Suprapubic skin (tissue), 4 donors: ENCODE data around the gene KLHL29. TPM values are rescaled to one million over a fixed set of nuclear protein-coding genes. Genes with fewer than 3 reads are reported as not detected.

ENCODE experiments used
- DNase-seq, 2 donors: peaks; one replicate each; pipeline ENCODE4 v3.0.0-alpha.2; 2019; ENCODE audit warnings: low spot score in 2 of 2
- H3K27ac ChIP-seq: fragments of 200-600 bp; sonication (generic); one replicate; pipeline ENCODE4 v1.5.1; 2019
- H3K27me3 ChIP-seq: fragments of 200-600 bp; sonication (generic); one replicate; pipeline ENCODE4 v1.5.1; 2019
- H3K36me3 ChIP-seq: fragments of 200-600 bp; sonication (generic); one replicate; pipeline ENCODE4 v1.5.1; 2019
- H3K4me1 ChIP-seq: fragments of 200-600 bp; sonication (generic); one replicate; pipeline ENCODE4 v1.5.1; 2019
- H3K4me3 ChIP-seq: fragments of 200-600 bp; sonication (generic); one replicate; pipeline ENCODE4 v1.5.1; 2019; ENCODE audit warnings: mild to moderate bottlenecking
- H3K9me3 ChIP-seq: fragments of 200-600 bp; sonication (generic); one replicate; pipeline ENCODE4 v1.5.1; 2019
- CTCF ChIP-seq, 2 donors: fragments of 200-600 bp in 1 of 2; fragments of 450-650 bp in 1 of 2; sonication (generic) in 1 of 2; IDR thresholded peaks; one replicate each; pipeline ENCODE4 v1.5.1; 2016 to 2019; ENCODE audit warnings: antibody characterized with exemption in 2 of 2, mild to moderate bottlenecking in 1 of 2, moderate library complexity in 1 of 2
- EP300 ChIP-seq: sonication (generic); formaldehyde crosslinking; IDR thresholded peaks from one replicate; pipeline ENCODE4 v1.6.1; 2017; ENCODE audit warnings: antibody characterized with exemption
- POLR2A ChIP-seq, 2 donors: fragments of 450-650 bp; IDR thresholded peaks; one replicate each; pipeline ENCODE4 v1.6.1; 2017; ENCODE audit warnings: antibody characterized with exemption in 2 of 2, mild to moderate bottlenecking in 2 of 2, moderate library complexity in 2 of 2
- POLR2AphosphoS5 ChIP-seq, 3 donors: sonication (generic); formaldehyde crosslinking; IDR thresholded peaks; one replicate each; pipeline ENCODE4 v1.6.1; 2017; ENCODE audit warnings: antibody characterized with exemption in 3 of 3
- WGBS: methylation state at CpG from one replicate; pipeline ENCODE4 v1.1.5; 2018; 5-methylcytosine and 5-hydroxymethylcytosine counted together
- total RNA-seq, 4 donors: library from RNA; depleted of rRNA; stranded (reverse); fragments of >200 nt; gene quantifications; one replicate each; pipeline ENCODE4 v1.1.0, GENCODE V29; 2016

Gene KLHL29
- total RNA-seq, 4 donors from 2014 or later = 17.1 to 30.8 (median 20.7) TPM

DNA sequence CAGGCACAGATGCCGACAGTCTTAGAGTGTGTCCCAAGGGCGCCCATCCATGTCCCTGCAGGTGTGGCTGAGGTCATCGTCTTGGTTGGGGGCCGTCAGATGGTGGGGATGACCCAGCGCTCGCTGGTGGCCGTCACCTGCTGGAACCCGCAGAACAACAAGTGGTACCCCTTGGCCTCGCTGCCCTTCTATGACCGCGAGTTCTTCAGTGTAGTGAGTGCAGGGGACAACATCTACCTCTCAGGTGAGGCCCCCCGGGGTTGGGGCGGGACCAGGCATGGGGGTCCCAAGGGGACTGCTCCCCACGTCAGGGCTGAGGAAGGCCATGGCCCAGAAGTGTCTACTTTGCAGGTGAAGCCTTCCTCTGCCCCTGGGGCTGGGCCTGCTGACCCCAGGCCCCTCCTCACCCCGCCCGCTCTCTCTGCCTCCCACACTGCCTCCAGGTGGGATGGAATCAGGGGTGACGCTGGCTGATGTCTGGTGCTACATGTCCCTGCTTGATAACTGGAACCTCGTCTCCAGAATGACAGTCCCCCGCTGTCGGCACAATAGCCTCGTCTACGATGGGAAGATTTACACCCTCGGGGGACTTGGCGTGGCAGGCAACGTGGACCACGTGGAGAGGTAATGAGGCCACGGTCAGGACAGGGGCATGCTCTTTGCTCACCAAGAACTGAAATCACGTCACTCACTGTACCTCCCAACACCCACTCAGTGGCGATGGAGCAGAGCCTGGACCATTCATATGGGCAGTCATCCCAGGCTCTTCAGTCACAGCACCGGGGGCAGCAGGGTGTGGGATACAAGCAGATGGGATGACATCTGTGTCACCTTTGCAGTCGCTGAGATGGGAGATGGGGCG, 311.1 kb downstream of the KLHL29 start:
- peaks cover 78% of the 10 kb centered on the region for H3K36me3 ChIP-seq
- TF ChIP-seq EP300 (no peak), POLR2A (IDR thresholded peaks at IDR 0.05) (no peak), POLR2AphosphoS5 (IDR thresholded peaks at IDR 0.05) (no peak), CTCF (IDR thresholded peaks at IDR 0.05) (no peak)
- H3K27me3 ChIP-seq = no peaks in the 10 kb centered on the region
- H3K4me3 ChIP-seq = no peak overlapping the region
- H3K4me1 ChIP-seq = no peaks in the 10 kb centered on the region
- H3K9me3 ChIP-seq = no peaks in the 10 kb centered on the region
- no peak for DNase-seq
- WGBS = 91% methylated on average over 25 of the region's 32 CpGs
- H3K27ac ChIP-seq = no peak overlapping the region

- WGBS = 96% methylated on average over 5 of the region's 5 CpGs
- Histone ChIP-seq H3K9me3 (no peaks in the 10 kb centered on the region), H3K27me3 (no peaks in the 10 kb centered on the region), H3K4me1 (no peaks in the 10 kb centered on the region), H3K36me3 (peaks cover 72% of the 10 kb centered on the region), H3K4me3 (no peak overlapping the region), H3K27ac (no peak overlapping the region)
- TF ChIP-seq POLR2AphosphoS5 (IDR thresholded peaks at IDR 0.05) (no peak), CTCF (IDR thresholded peaks at IDR 0.05) (no peak), POLR2A (IDR thresholded peaks at IDR 0.05) (no peak), EP300 (no peak)
- no peak for DNase-seq
These were observed 311.7 kb downstream of the KLHL29 start for GRCh38 chr2:23696752-23697045.

DNA sequence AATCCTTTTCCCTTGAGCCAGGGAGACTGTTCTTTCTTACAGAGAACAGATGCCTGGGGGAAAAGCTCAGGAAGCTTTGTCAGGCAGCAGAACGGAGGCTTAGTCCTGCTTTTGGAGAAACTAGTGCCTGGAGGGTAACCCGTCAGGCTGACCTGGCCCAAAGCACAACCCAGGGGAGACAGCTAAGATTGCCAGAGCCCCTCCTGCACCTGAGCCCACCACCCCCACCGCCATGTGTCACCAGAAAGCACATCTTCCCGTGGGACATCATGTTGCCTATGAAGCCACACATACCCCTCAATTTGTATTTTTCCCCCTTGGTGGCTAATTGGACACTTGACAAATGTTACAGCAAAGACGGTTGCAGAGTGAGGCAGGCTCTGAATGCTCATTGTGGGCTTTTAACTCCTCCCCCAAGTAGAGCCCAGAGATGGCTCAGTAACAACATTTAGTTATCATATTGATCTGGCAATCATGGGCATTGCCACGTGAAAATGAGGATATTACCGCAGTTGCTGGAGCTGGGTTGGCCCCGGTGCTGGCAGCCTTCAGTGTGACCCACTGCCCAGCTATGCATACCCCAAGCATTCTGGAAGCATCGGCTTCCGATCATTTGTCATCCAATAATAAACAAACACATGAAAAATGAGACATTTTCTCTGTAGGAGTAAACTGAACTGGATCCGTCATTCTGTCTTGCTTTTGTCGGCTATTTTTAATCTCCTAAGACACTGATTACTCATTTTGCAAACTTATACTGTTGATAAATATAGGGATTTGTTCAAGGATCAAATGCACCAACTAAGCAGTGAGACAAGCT, 312.5 kb downstream of the KLHL29 start:
- Histone ChIP-seq H3K27ac (no peak overlapping the region), H3K9me3 (no peaks in the 10 kb centered on the region), H3K4me3 (no peak overlapping the region), H3K27me3 (no peaks in the 10 kb centered on the region), H3K4me1 (no peaks in the 10 kb centered on the region), H3K36me3 (peaks cover 66% of the 10 kb centered on the region)
- no peak for TF ChIP-seq POLR2AphosphoS5 (IDR thresholded peaks at IDR 0.05)
- no peak for TF ChIP-seq EP300
- TF ChIP-seq POLR2A (IDR thresholded peaks at IDR 0.05) = no peak
- TF ChIP-seq CTCF (IDR thresholded peaks at IDR 0.05) = no peak
- 88% methylated on average over 12 of the region's 12 CpGs for whole genome bisulfite sequencing
- DNase-seq = no peak

DNA sequence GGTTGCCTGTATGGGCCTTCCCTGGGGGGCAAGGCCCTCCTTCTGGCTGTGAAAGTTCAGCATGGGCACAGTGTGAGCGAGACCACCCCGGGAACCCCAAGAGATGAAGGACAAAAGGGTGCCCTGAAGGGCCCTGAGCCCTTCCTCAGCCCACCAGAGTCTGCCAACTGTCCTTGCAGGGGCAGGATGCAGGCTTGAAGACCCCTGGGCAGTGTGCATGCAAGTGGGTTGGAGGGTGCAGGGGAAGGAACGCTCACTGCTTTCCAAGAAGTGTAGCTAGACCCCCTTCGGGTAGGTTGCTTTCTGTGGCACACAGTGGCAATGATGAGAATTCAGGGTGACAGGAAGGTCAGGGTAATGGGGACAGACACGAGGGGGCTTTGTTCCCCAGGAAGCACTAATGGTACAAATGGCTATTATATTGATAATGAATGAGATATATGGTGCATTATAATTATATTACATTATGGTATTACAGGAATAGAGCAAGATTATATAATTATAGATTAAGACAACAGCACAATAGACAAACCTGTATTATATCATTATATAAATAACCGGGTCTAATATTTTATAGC, 313.2 kb downstream of the KLHL29 start:
- Histone ChIP-seq H3K9me3 (no peaks in the 10 kb centered on the region), H3K4me1 (no peaks in the 10 kb centered on the region), H3K27ac (no peak overlapping the region), H3K4me3 (no peak overlapping the region), H3K36me3 (peaks cover 65% of the 10 kb centered on the region), H3K27me3 (no peaks in the 10 kb centered on the region)
- WGBS = 93% methylated on average over 6 of the region's 6 CpGs
- no peak for DNase-seq
- TF ChIP-seq POLR2A (IDR thresholded peaks at IDR 0.05) (no peak), CTCF (IDR thresholded peaks at IDR 0.05) (no peak), EP300 (no peak), POLR2AphosphoS5 (IDR thresholded peaks at IDR 0.05) (no peak)
